ENCODE measurements around the gene CEP112.

DNA sequence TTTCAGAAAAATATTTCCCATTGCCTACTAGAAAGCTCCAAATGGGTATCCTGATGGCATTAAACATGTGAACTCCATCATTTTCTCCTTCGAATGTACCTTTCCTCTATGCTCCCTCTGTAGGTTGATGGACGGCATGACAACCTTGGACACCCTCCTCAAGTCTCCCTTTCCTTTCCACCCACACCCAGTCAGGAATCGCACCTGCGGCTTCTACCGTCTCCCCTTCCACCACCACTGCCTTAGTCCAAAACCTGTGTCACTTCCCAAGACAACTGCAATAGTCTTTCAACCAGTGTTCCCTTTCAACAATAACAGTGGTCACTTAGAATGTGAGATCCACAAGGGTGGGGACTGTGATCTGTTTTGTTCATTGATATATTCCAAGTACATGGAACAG lies 397.4 kb downstream of the CEP112 start:
- TF ChIP-seq, protein P1, sequence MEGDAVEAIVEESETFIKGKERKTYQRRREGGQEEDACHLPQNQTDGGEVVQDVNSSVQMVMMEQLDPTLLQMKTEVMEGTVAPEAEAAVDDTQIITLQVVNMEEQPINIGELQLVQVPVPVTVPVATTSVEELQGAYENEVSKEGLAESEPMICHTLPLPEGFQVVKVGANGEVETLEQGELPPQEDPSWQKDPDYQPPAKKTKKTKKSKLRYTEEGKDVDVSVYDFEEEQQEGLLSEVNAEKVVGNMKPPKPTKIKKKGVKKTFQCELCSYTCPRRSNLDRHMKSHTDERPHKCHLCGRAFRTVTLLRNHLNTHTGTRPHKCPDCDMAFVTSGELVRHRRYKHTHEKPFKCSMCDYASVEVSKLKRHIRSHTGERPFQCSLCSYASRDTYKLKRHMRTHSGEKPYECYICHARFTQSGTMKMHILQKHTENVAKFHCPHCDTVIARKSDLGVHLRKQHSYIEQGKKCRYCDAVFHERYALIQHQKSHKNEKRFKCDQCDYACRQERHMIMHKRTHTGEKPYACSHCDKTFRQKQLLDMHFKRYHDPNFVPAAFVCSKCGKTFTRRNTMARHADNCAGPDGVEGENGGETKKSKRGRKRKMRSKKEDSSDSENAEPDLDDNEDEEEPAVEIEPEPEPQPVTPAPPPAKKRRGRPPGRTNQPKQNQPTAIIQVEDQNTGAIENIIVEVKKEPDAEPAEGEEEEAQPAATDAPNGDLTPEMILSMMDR (conservative IDR thresholded peaks at IDR 0.05; ENCODE audit: low read depth, low read length): peak; percentile 41; the same call in 1 of the 2 replicates
- no peak for TF ChIP-seq BHLHE40 (IDR thresholded peaks at IDR 0.05; ENCODE audit: low read depth, low read length)
- TF ChIP-seq, protein P2, sequence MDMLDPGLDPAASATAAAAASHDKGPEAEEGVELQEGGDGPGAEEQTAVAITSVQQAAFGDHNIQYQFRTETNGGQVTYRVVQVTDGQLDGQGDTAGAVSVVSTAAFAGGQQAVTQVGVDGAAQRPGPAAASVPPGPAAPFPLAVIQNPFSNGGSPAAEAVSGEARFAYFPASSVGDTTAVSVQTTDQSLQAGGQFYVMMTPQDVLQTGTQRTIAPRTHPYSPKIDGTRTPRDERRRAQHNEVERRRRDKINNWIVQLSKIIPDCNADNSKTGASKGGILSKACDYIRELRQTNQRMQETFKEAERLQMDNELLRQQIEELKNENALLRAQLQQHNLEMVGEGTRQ (IDR thresholded peaks at IDR 0.05; ENCODE audit: low read depth, low read length): no peak
- no peak for TF ChIP-seq POLR2A (IDR thresholded peaks at IDR 0.05; ENCODE audit: low read depth, low read length)
- peak; percentile 37 for TF ChIP-seq SMC3 (IDR thresholded peaks at IDR 0.05; ENCODE audit: low read depth, low read length)
- peak; percentile 40 for TF ChIP-seq RAD21 (IDR thresholded peaks at IDR 0.05; ENCODE audit: low read length)
- TF ChIP-seq, protein P3, sequence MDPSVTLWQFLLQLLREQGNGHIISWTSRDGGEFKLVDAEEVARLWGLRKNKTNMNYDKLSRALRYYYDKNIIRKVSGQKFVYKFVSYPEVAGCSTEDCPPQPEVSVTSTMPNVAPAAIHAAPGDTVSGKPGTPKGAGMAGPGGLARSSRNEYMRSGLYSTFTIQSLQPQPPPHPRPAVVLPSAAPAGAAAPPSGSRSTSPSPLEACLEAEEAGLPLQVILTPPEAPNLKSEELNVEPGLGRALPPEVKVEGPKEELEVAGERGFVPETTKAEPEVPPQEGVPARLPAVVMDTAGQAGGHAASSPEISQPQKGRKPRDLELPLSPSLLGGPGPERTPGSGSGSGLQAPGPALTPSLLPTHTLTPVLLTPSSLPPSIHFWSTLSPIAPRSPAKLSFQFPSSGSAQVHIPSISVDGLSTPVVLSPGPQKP (IDR thresholded peaks at IDR 0.05; ENCODE audit: borderline replicate concordance, low read depth, low read length): no peak
- TF ChIP-seq MAFK (IDR thresholded peaks at IDR 0.05; ENCODE audit: low read depth, low read length): no peak

All from IMR-90 (cell line).